Measurements from ENCODE around the gene KCNN4.

GRCh38 chr19:43797118-43797517 is 16.3 kb upstream of the KCNN4 start:
- TF ChIP-seq CTCF (conservative IDR thresholded peaks at IDR 0.05; ENCODE audit: low read depth, low read length) = no peak
- TF ChIP-seq EZH2 (IDR thresholded peaks at IDR 0.05; ENCODE audit: borderline replicate concordance, low read depth, low read length, poor library complexity, severe bottlenecking) = no peak

Measured in A673 (cell line).